ENCODE results near the gene PRPF40B.

PRPF40B gene

GRCh38 chr12:49684310-49684854, 61.0 kb downstream of the PRPF40B start:
- DNase-seq (ENCODE audit: low read depth, low spot score): no peak

GRCh38 chr12:49687941-49688340, 64.6 kb downstream of the PRPF40B start:
- DNase-seq (ENCODE audit: low read depth, low spot score): no peak

- no peak for DNase-seq (ENCODE audit: low read depth, low spot score)
Measured at GRCh38 chr12:49689237-49689636, 65.9 kb downstream of the PRPF40B start.

- no peak for DNase-seq (ENCODE audit: low read depth, low spot score)
Measured at GRCh38 chr12:49689785-49690184, 66.4 kb downstream of the PRPF40B start.

- DNase-seq (ENCODE audit: low read depth, low spot score): no peak
Measured at GRCh38 chr12:49692851-49693250, 69.5 kb downstream of the PRPF40B start.

- no peak for DNase-seq (ENCODE audit: low read depth, low spot score)
Measured at GRCh38 chr12:49693931-49694444, 70.6 kb downstream of the PRPF40B start.
